Activated CD8-positive, alpha-beta T cell treated with anti-CD3 and anti-CD28 coated beads, Interleukin-2, amount 10 ng/mL, durations not matched to agents 7 days and 5 days (primary cell): Measurements from ENCODE around the gene ECM2. TPM values are rescaled to one million over a fixed set of nuclear protein-coding genes. Genes with fewer than 3 reads are reported as not detected.

Source experiments
- ATAC-seq: fragments of 150-1000 bp; cut with Tn5 transposase; one replicate; pipeline ENCODE4 v1.10.0; 2021; ENCODE audit warnings: moderate library complexity
- CTCF ChIA-PET: fragments of 350-600 bp; sonication (Branson Sonifier 250); formaldehyde crosslinking; loops from one replicate; lab custom pipeline; 2021; ENCODE audit warnings: antibody characterized with exemption; lab: Charles Lee
- POLR2A ChIA-PET: fragments of 350-600 bp; sonication (Branson Sonifier 250); formaldehyde crosslinking; loops from one replicate; lab custom pipeline; 2021; ENCODE audit warnings: antibody characterized with exemption; lab: Charles Lee
- DNase-seq: peaks from one replicate; pipeline ENCODE4 v3.0.0-alpha.2; 2020
- H3K27ac Mint-ChIP-seq: one replicate; pipeline ENCODE4 v1.8.0; 2021; ENCODE audit warnings: mild to moderate bottlenecking, mixed read lengths
- H3K27me3 Mint-ChIP-seq: one replicate; pipeline ENCODE4 v1.8.0; 2021; ENCODE audit warnings: low read depth, mixed read lengths
- H3K36me3 Mint-ChIP-seq: one replicate; pipeline ENCODE4 v1.8.0; 2021; ENCODE audit warnings: low read depth, mixed read lengths
- H3K4me1 Mint-ChIP-seq: one replicate; pipeline ENCODE4 v1.8.0; 2021; ENCODE audit warnings: low read depth, mixed read lengths
- H3K4me3 Mint-ChIP-seq: one replicate; pipeline ENCODE4 v1.8.0; 2021; ENCODE audit warnings: mild to moderate bottlenecking, mixed read lengths
- H3K9me3 Mint-ChIP-seq: one replicate; pipeline ENCODE4 v1.8.0; 2022; ENCODE audit warnings: mixed read lengths; ENCODE audit not compliant: insufficient read depth
- total RNA-seq, 2 experiments: library from RNA; stranded (reverse); gene quantifications; one replicate each; pipeline ENCODE4 v1.2.3, GENCODE V29; 2021

Gene ECM2
- total RNA-seq, 2 experiments from 2014 or later = not detected

DNA sequence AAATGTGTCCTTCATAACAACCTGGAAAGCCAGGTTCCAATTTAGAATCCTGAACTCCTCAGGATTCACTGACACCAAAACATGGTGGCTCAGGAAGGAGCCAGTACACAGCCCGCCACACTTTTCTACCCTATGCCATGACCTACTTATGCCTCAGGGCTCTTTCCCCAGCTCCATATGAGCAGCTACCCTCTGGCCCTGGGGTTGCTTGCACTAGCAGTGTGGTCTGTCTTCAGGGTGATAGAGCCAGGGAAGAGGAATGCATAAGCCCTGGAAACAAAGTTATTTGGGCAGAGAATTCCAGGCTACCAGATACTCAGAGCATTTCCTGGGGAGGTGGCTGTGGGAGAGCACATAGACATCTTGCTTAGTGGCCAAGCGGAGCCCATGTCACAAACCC lies 15.0 kb upstream of the ECM2 start:
- ATAC-seq (no peak), DNase-seq (no peak)
- H3K27me3 Mint-ChIP-seq = no peaks in the 10 kb centered on the region
- no peak overlapping the region for H3K27ac Mint-ChIP-seq
- peaks cover 4% of the 10 kb centered on the region for H3K4me1 Mint-ChIP-seq
- H3K36me3 Mint-ChIP-seq = peaks cover 6% of the 10 kb centered on the region
- CTCF ChIA-PET = no interaction called here
- no peak overlapping the region for H3K4me3 Mint-ChIP-seq
- POLR2A ChIA-PET = no interaction called here
- no peaks in the 10 kb centered on the region for H3K9me3 Mint-ChIP-seq

DNA sequence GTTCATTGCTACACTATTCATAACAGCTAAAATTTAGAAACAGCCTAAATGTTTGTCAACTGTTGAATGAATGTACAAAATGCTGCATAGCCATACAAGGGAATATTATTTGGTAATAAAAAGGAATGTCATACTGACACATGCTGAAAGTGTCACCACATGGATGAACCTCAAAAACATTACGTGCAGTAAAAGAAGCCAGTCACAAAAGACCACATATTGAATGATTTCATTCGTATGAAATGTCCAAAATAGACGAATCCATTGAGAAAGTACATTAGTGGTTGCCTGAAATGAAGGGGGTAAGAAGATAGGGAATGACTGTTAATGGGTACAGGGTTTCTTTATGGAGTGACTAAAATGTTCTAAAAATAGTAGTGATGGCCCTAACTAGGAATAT lies 11.6 kb upstream of the ECM2 start:
- no peaks in the 10 kb centered on the region for H3K27me3 Mint-ChIP-seq
- DNase-seq = no peak
- no peak overlapping the region for H3K4me3 Mint-ChIP-seq
- no peaks in the 10 kb centered on the region for H3K9me3 Mint-ChIP-seq
- ChIA-PET POLR2A (no interaction called here), CTCF (interaction anchor here (1.0 kb wide), 1 partner anchor 10 kb away, joined by 3 read pairs; no protein-coding TSS in a partner anchor)
- no peak for ATAC-seq
- H3K27ac Mint-ChIP-seq = no peak overlapping the region
- no peaks in the 10 kb centered on the region for H3K4me1 Mint-ChIP-seq
- H3K36me3 Mint-ChIP-seq = peaks cover 6% of the 10 kb centered on the region

GRCh38 chr9:92545002-92545510 lies 9.3 kb upstream of the ECM2 start:
- ChIA-PET CTCF (no interaction called here), POLR2A (no interaction called here)

GRCh38 chr9:92543972-92544371 lies 8.2 kb upstream of the ECM2 start:
- Mint-ChIP-seq H3K4me3 (no peak overlapping the region), H3K27ac (no peak overlapping the region), H3K36me3 (peaks cover 6% of the 10 kb centered on the region), H3K9me3 (no peaks in the 10 kb centered on the region), H3K4me1 (no peaks in the 10 kb centered on the region), H3K27me3 (no peaks in the 10 kb centered on the region)
- CTCF ChIA-PET = interaction anchor here (0.7 kb wide), 1 partner anchor 61 kb away, joined by 3 read pairs; no protein-coding TSS in a partner anchor
- POLR2A ChIA-PET = no interaction called here
- DNase-seq = no peak
- no peak for ATAC-seq

More at GRCh38 chr9:92545002-92545510, 9.3 kb upstream of the ECM2 start:
- no peak for ATAC-seq
- peaks cover 6% of the 10 kb centered on the region for H3K36me3 Mint-ChIP-seq
- H3K4me3 Mint-ChIP-seq = no peak overlapping the region
- no peak for DNase-seq
- H3K27ac Mint-ChIP-seq = no peak overlapping the region
- H3K9me3 Mint-ChIP-seq = no peaks in the 10 kb centered on the region
- no peaks in the 10 kb centered on the region for H3K4me1 Mint-ChIP-seq
- no peaks in the 10 kb centered on the region for H3K27me3 Mint-ChIP-seq

DNA sequence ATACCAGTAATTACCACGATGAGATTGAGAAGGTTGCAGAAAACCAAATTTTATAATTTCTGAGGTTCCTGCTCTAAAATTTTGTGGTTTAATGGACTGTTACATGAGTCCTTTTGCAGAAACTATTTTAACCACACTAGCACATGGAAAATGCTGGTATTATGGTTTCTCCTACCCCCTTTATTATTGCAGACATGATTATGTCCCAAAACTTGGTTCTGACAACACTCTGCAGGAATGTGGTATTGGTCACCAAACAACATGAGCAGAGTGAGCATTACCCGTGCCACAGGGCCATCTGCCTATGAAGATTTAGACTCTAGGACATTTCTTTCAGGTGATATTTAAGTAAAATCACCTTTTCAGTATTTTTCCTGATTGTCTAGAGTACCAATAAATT lies 2.8 kb upstream of the ECM2 start:
- ATAC-seq (no peak), DNase-seq (no peak)
- Mint-ChIP-seq H3K9me3 (no peaks in the 10 kb centered on the region), H3K4me3 (no peak overlapping the region), H3K4me1 (no peaks in the 10 kb centered on the region), H3K27ac (no peak overlapping the region), H3K27me3 (no peaks in the 10 kb centered on the region), H3K36me3 (no peaks in the 10 kb centered on the region)
- ChIA-PET CTCF (no interaction called here), POLR2A (no interaction called here)

DNA sequence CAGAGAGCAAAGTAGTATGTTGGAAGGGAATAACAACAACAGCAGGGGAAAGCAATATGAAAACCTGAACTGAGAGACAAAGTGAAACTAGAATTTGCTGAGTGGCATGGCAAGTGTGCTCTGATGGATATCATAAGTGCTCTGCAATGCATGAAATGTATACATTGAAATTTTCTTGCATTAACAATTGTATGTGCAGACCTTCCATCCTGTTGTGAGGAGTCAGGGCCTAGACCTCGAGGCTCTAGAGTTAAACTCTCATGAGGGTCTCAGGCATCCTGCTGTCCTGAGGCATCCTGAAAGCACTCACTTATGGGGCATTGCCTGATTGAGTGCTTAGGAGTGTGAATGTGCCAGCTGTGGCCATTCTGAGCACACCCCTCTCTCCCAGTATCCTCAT lies 1.1 kb downstream of the ECM2 start:
- Mint-ChIP-seq H3K4me3 (no peak overlapping the region), H3K9me3 (no peaks in the 10 kb centered on the region), H3K4me1 (no peaks in the 10 kb centered on the region), H3K36me3 (no peaks in the 10 kb centered on the region), H3K27ac (no peak overlapping the region), H3K27me3 (no peaks in the 10 kb centered on the region)
- no peak for DNase-seq
- CTCF ChIA-PET = interaction anchor here (1.1 kb wide), 1 partner anchor 23 kb away, joined by 3 read pairs; no protein-coding TSS in a partner anchor
- POLR2A ChIA-PET = no interaction called here
- no peak for ATAC-seq

GRCh38 chr9:92534204-92534603 lies 1.6 kb downstream of the ECM2 start:
- ATAC-seq = no peak
- DNase-seq = no peak
- H3K27me3 Mint-ChIP-seq = no peaks in the 10 kb centered on the region
- ChIA-PET CTCF (interaction anchor here (1.1 kb wide), 1 partner anchor 23 kb away, joined by 3 read pairs; no protein-coding TSS in a partner anchor), POLR2A (no interaction called here)
- H3K4me1 Mint-ChIP-seq = no peaks in the 10 kb centered on the region
- no peaks in the 10 kb centered on the region for H3K36me3 Mint-ChIP-seq
- H3K9me3 Mint-ChIP-seq = no peaks in the 10 kb centered on the region
- H3K4me3 Mint-ChIP-seq = no peak overlapping the region
- H3K27ac Mint-ChIP-seq = no peak overlapping the region

GRCh38 chr9:92530893-92531292 lies 4.9 kb downstream of the ECM2 start:
- ATAC-seq (no peak), DNase-seq (no peak)
- Mint-ChIP-seq H3K4me1 (no peaks in the 10 kb centered on the region), H3K36me3 (no peaks in the 10 kb centered on the region), H3K4me3 (no peak overlapping the region), H3K27ac (no peak overlapping the region), H3K27me3 (no peaks in the 10 kb centered on the region), H3K9me3 (no peaks in the 10 kb centered on the region)
- ChIA-PET POLR2A (no interaction called here), CTCF (no interaction called here)

DNA sequence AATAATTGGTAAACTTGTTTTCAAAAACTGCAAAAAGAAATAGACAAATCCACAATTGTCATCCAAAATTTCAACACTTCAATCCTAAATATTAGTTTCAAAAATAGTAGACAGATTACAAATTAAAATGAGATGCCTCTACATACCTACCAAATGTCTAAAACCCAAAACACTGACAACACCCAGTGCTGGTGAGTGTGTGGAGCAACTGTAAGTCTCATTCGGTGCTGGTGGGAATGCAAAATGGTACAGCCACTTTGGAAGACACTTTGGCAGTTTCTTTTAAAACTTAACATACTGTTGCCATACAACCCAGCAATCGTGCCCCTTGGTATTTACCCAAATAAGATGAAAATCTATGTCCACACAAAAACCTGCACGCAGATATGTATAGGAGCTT lies 6.7 kb downstream of the ECM2 start:
- Mint-ChIP-seq H3K4me3 (no peak overlapping the region), H3K27me3 (no peaks in the 10 kb centered on the region), H3K36me3 (no peaks in the 10 kb centered on the region), H3K4me1 (no peaks in the 10 kb centered on the region), H3K9me3 (no peaks in the 10 kb centered on the region), H3K27ac (no peak overlapping the region)
- POLR2A ChIA-PET = no interaction called here
- CTCF ChIA-PET = no interaction called here
- ATAC-seq = no peak
- no peak for DNase-seq

- CTCF ChIA-PET = no interaction called here
- no peaks in the 10 kb centered on the region for H3K27me3 Mint-ChIP-seq
- ATAC-seq = no peak
Measured at GRCh38 chr9:92528522-92528849, 7.3 kb downstream of the ECM2 start.

GRCh38 chr9:92527832-92528521 lies 7.8 kb downstream of the ECM2 start:
- ATAC-seq (no peak), DNase-seq (no peak)
- Mint-ChIP-seq H3K36me3 (no peaks in the 10 kb centered on the region), H3K4me3 (no peak overlapping the region), H3K27ac (no peak overlapping the region), H3K9me3 (no peaks in the 10 kb centered on the region), H3K4me1 (no peaks in the 10 kb centered on the region), H3K27me3 (no peaks in the 10 kb centered on the region)
- ChIA-PET POLR2A (no interaction called here), CTCF (no interaction called here)

More at GRCh38 chr9:92528522-92528849, 7.3 kb downstream of the ECM2 start:
- Mint-ChIP-seq H3K4me3 (no peak overlapping the region), H3K36me3 (no peaks in the 10 kb centered on the region), H3K9me3 (no peaks in the 10 kb centered on the region), H3K27ac (no peak overlapping the region), H3K4me1 (no peaks in the 10 kb centered on the region)
- POLR2A ChIA-PET = no interaction called here
- no peak for DNase-seq

DNA sequence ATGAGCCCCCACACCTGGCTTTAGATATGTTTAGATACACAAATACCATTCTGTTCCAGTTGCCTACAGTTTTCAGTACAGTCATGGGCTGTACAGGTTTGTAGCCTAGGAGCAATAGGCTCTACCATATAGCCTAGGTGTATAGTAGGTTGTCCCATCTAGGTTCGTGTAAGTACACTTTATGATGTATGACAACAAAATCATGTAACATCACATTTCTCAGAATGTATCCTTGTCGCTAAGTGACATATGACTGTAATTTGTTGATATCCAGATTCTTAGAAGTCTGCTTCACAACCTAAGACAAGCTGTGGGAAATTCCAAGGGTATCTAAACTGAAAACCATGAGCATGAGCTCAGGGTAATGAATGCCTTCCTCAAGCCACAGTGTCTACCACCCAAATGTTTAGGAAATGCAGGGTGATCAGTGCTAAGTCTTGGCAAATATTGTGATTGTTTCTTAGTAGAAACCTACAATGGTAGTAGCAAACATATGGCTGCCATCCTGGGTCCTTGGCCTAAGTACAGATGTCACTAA lies 8.4 kb downstream of the ECM2 start:
- Mint-ChIP-seq H3K9me3 (no peaks in the 10 kb centered on the region), H3K4me3 (no peak overlapping the region), H3K4me1 (no peaks in the 10 kb centered on the region), H3K36me3 (no peaks in the 10 kb centered on the region), H3K27me3 (no peaks in the 10 kb centered on the region), H3K27ac (no peak overlapping the region)
- DNase-seq = no peak
- no peak for ATAC-seq
- ChIA-PET POLR2A (no interaction called here), CTCF (no interaction called here)
